GM12878 (cell line): ENCODE results near the gene ACAP2. TPM values are rescaled to one million over a fixed set of nuclear protein-coding genes. Genes with fewer than 3 reads are reported as not detected.

Experiments used
- ATAC-seq: fragments of 200-7000 bp; cut with Tn5 transposase; 3 replicates; pipeline ENCODE4 v1.9.1; 2020; ENCODE audit warnings: mild to moderate bottlenecking, moderate library complexity
- BruUV-seq: library from RNA; stranded (reverse); fragments of 400-500 nt; replicated peaks from 2 replicates; lab custom pipeline; 2021; lab: Mats Ljungman, UMichigan
- CTCF ChIA-PET: fragments of 300-600 bp; sonication (Branson Sonifier 250); formaldehyde crosslinking; extraction: SDS; loops from one replicate; lab custom pipeline; 2021; ENCODE audit warnings: inconsistent platforms; lab: Yijun Ruan, JAX
- POLR2A ChIA-PET: fragments of 350-600 bp; formaldehyde crosslinking; extraction: SDS; loops from one replicate; lab custom pipeline; 2021; ENCODE audit warnings: inconsistent platforms; lab: Charles Lee
- RAD21 ChIA-PET: fragments of 300-600 bp; sonication (Branson Sonifier 250); formaldehyde crosslinking; loops from one replicate; lab custom pipeline; 2023; ENCODE audit warnings: antibody characterized with exemption; ENCODE audit not compliant: unreplicated experiment; lab: Charles Lee
- SMC1A ChIA-PET: fragments of 300-600 bp; sonication (Branson Sonifier 250); formaldehyde crosslinking; loops from one replicate; lab custom pipeline; 2023; ENCODE audit not compliant: unreplicated experiment, uncharacterized antibody; lab: Charles Lee
- DNase-seq: peaks from one replicate; pipeline ENCODE4 v3.0.0-alpha.2; 2011; ENCODE audit warnings: low read depth, low spot score
- FAIRE-seq: peaks from 3 replicates; lab custom pipeline; 2011; peaks lifted over from hg19 to GRCh38; lab: Jason Lieb, UNC
- H2AFZ ChIP-seq: 2 replicates; pipeline ENCODE4 v1.6.0; 2011; ENCODE audit warnings: low read depth, low read length, control low read depth; ENCODE audit not compliant: control insufficient read depth
- H3K27ac ChIP-seq: 2 replicates; pipeline ENCODE4 v1.5.1; 2011; ENCODE audit warnings: control low read depth; ENCODE audit not compliant: control insufficient read depth, insufficient read depth
- H3K27me3 ChIP-seq, 2 experiments: replicated peaks in 1 of 2; 2 replicates each; pipeline versions ENCODE4 v1.6.0 to v1.6.1; 2011; ENCODE audit warnings: low read length in 1 of 2; ENCODE audit not compliant: control insufficient read depth in 2 of 2, insufficient read depth in 2 of 2
- H3K36me3 ChIP-seq, 2 experiments: 2 replicates each; pipeline ENCODE4 v1.5.1; 2011; ENCODE audit warnings: low read length in 1 of 2; ENCODE audit not compliant: control insufficient read depth in 2 of 2, insufficient read depth in 2 of 2
- H3K4me1 ChIP-seq: 2 replicates; pipeline ENCODE4 v1.6.1; 2011; ENCODE audit warnings: mild to moderate bottlenecking, low read length, moderate library complexity, mixed read lengths; ENCODE audit not compliant: control insufficient read depth, insufficient read depth
- H3K4me2 ChIP-seq: 2 replicates; pipeline ENCODE4 v1.6.0; 2011; ENCODE audit warnings: control low read depth; ENCODE audit not compliant: control insufficient read depth, insufficient read depth
- H3K4me3 ChIP-seq: fragments of 200-600 bp; sonication (generic); 2 replicates; pipeline ENCODE4 v1.5.1; 2016
- H3K79me2 ChIP-seq: 2 replicates; pipeline ENCODE4 v1.6.0; 2011; ENCODE audit warnings: low read length; ENCODE audit not compliant: control insufficient read depth, insufficient read depth
- H3K9ac ChIP-seq: 2 replicates; pipeline ENCODE4 v1.8.0; 2011; ENCODE audit warnings: low read length, control low read depth, mixed read lengths; ENCODE audit not compliant: control insufficient read depth, insufficient read depth
- H3K9me3 ChIP-seq: replicated peaks from 3 replicates; pipeline ENCODE4 v1.5.1; 2011; ENCODE audit warnings: mild to moderate bottlenecking, low read length; ENCODE audit not compliant: control insufficient read depth, insufficient read depth
- H4K20me1 ChIP-seq: 2 replicates; pipeline ENCODE4 v1.6.0; 2011; ENCODE audit not compliant: control insufficient read depth, insufficient read depth
- EZH2 ChIP-seq: IDR thresholded peaks from 2 replicates; pipeline ENCODE4 v1.6.1; 2012; ENCODE audit warnings: low read depth, mild to moderate bottlenecking, control low read depth, inconsistent platforms, low read length, borderline replicate concordance; ENCODE audit not compliant: control insufficient read depth
- KDM1A ChIP-seq: fragments of 200-600 bp; sonication (generic); IDR thresholded peaks from 2 replicates; pipeline ENCODE4 v1.6.1; 2016; ENCODE audit warnings: borderline replicate concordance
- NBN ChIP-seq: fragments of 450-650 bp; IDR thresholded peaks from 2 replicates; pipeline ENCODE4 v1.6.1; 2016
- NFYA ChIP-seq: IDR thresholded peaks from 2 replicates; pipeline ENCODE4 v1.6.1; 2011; ENCODE audit warnings: low read depth, mild to moderate bottlenecking, low read length, improper control_type of control experiment, borderline replicate concordance
- POLR2A ChIP-seq: IDR thresholded peaks from 2 replicates; pipeline ENCODE4 v1.6.1; 2011; ENCODE audit warnings: low read depth, mild to moderate bottlenecking, low read length
- RELA ChIP-seq: fragments of 450-650 bp; IDR thresholded peaks from 2 replicates; pipeline ENCODE4 v1.8.0; 2014; ENCODE audit warnings: borderline replicate concordance; ENCODE audit not compliant: partially characterized antibody
- SMAD1 ChIP-seq: fragments of 450-650 bp; IDR thresholded peaks from 2 replicates; pipeline ENCODE4 v1.6.1; 2018; ENCODE audit warnings: mild to moderate bottlenecking, low read depth; ENCODE audit not compliant: partially characterized antibody
- SPI1 ChIP-seq: IDR thresholded peaks from 2 replicates; pipeline ENCODE4 v1.6.1; 2011; ENCODE audit warnings: low read depth, mild to moderate bottlenecking, low read length, moderate library complexity, borderline replicate concordance; ENCODE audit not compliant: insufficient read depth
- SUZ12 ChIP-seq: fragments of 200-600 bp; sonication (generic); IDR thresholded peaks from one replicate; pipeline ENCODE4 v1.6.1; 2018; ENCODE audit warnings: antibody characterized with exemption, mild to moderate bottlenecking; ENCODE audit not compliant: unreplicated experiment
- TAF1 ChIP-seq: IDR thresholded peaks from 2 replicates; pipeline ENCODE4 v1.6.1; 2011; ENCODE audit warnings: mild to moderate bottlenecking, low read depth, low read length, borderline replicate concordance
- YY1 ChIP-seq: IDR thresholded peaks from 2 replicates; pipeline ENCODE4 v1.6.1; 2011; ENCODE audit warnings: low read depth, mild to moderate bottlenecking, low read length
- ZNF24 ChIP-seq: fragments of 450-650 bp; IDR thresholded peaks from 2 replicates; pipeline ENCODE4 v1.6.1; 2017; ENCODE audit warnings: antibody characterized with exemption, mild to moderate bottlenecking
- WGBS: methylation state at CpG from one replicate; pipeline ENCODE4 v1.1.6; 2016; ENCODE audit warnings: low lambda C conversion rate; ENCODE audit not compliant: insufficient replicate concordance, insufficient coverage; ENCODE audit errors: missing lambda C conversion rate; 5-methylcytosine and 5-hydroxymethylcytosine counted together
- in situ Hi-C: fragments of 300-500 bp; cut with MboI; formaldehyde crosslinking; loops from 9 replicates; pipeline ENCODE4 v1.14.3; 2018; ENCODE audit warnings: mixed read lengths
- intact Hi-C: fragments of 100-400 bp; cut with micrococcal nuclease; formaldehyde crosslinking; loops from one replicate; pipeline ENCODE4 v1.14.2; 2022; ENCODE audit not compliant: unreplicated experiment
- polyA plus RNA-seq, 11 experiments: library from polyadenylated mRNA; depleted of rRNA in 4 of 11; unstranded in 6 of 11; stranded (reverse) in 5 of 11; fragments of >200 nt; fragmentation: Nextera tagmentation in 4 of 11; fragmentation: Illumina TruSeq in 1 of 11; extraction: Ambion mirVana in 4 of 11; extraction: Trizol in 1 of 11; gene quantifications; 1 replicate in 1 of 11; 2 replicates in 10 of 11; pipeline versions ENCODE4 v1.2.1 to v1.2.3, GENCODE V29; 2011 to 2016; ENCODE audit warnings: inconsistent platforms in 2 of 11, missing spikeins in 2 of 11, low read depth in 1 of 11
- total RNA-seq, 4 experiments: library from RNA; depleted of rRNA in 3 of 4; stranded (reverse); fragments of >200 nt in 3 of 4; fragmentation: Illumina TruSeq in 1 of 4; extraction: Trizol in 1 of 4; gene quantifications; 2 replicates each; pipeline versions ENCODE4 v1.2.1 to v1.2.3, GENCODE V29; 2013 to 2021
- TF ChIP-seq, protein P1 (sequence below): fragments of 450-650 bp; IDR thresholded peaks from 2 replicates; pipeline ENCODE4 v1.6.1; 2017; ENCODE audit warnings: mild to moderate bottlenecking, low read depth, inconsistent platforms; ENCODE audit not compliant: poor library complexity, severe bottlenecking
- TF ChIP-seq, protein P2 (sequence below): fragments of 450-650 bp; IDR thresholded peaks from 2 replicates; pipeline ENCODE4 v1.6.1; 2017; ENCODE audit warnings: mild to moderate bottlenecking, moderate library complexity
- TF ChIP-seq, protein P3 (sequence below): IDR thresholded peaks from 2 replicates; pipeline ENCODE4 v1.6.1; 2012; ENCODE audit warnings: low read depth, low read length, improper control_type of control experiment

The ACAP2 gene
- total and polyA plus RNA-seq, 10 of the 15 experiments (the other 5 are each of a cell fraction or from before 2014, with no cell fraction given): 7.1 to 53.8 (median 35.7) TPM

GRCh38 chr3:195448205-195448875 lies 5.5 kb upstream of the ACAP2 start:
- H3K27ac ChIP-seq: no peak overlapping the region
- no peaks in the 10 kb centered on the region; a peak in 1 of 4 replicates for H3K27me3 ChIP-seq
- no peaks in the 10 kb centered on the region for H4K20me1 ChIP-seq
- H3K4me1 ChIP-seq: peaks cover 6% of the 10 kb centered on the region
- POLR2A ChIA-PET: no interaction called here
- intact Hi-C loops (no loop called here), in situ Hi-C loops (loop anchor here (10.0 kb wide), 1 partner anchor 774 kb away; the partner anchor contains the start of gene LSG1)
- BruUV-seq: no TSS peak
- no peak overlapping the region for H3K4me3 ChIP-seq
- FAIRE-seq (no peak), DNase-seq (no peak), ATAC-seq (no peak)
- RAD21 ChIA-PET: no interaction called here
- no peaks in the 10 kb centered on the region for H3K36me3 ChIP-seq
- H3K79me2 ChIP-seq: no peaks in the 10 kb centered on the region
- no peak overlapping the region for H2AFZ ChIP-seq
- no peak overlapping the region for H3K9ac ChIP-seq
- no peaks in the 10 kb centered on the region for H3K9me3 ChIP-seq
- H3K4me2 ChIP-seq: no peak overlapping the region
- TF ChIP-seq YY1 (no peak), POLR2A (no peak), RELA (no peak), EZH2 (no peak), SUZ12 (no peak), NBN (no peak), ZNF24 (no peak), TAF1 (no peak), SMAD1 (no peak), SPI1 (no peak), KDM1A (no peak), NFYA (no peak)
- TF ChIP-seq, protein P1, sequence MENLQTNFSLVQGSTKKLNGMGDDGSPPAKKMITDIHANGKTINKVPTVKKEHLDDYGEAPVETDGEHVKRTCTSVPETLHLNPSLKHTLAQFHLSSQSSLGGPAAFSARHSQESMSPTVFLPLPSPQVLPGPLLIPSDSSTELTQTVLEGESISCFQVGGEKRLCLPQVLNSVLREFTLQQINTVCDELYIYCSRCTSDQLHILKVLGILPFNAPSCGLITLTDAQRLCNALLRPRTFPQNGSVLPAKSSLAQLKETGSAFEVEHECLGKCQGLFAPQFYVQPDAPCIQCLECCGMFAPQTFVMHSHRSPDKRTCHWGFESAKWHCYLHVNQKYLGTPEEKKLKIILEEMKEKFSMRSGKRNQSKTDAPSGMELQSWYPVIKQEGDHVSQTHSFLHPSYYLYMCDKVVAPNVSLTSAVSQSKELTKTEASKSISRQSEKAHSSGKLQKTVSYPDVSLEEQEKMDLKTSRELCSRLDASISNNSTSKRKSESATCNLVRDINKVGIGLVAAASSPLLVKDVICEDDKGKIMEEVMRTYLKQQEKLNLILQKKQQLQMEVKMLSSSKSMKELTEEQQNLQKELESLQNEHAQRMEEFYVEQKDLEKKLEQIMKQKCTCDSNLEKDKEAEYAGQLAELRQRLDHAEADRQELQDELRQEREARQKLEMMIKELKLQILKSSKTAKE: no peak
- TF ChIP-seq, protein P2, sequence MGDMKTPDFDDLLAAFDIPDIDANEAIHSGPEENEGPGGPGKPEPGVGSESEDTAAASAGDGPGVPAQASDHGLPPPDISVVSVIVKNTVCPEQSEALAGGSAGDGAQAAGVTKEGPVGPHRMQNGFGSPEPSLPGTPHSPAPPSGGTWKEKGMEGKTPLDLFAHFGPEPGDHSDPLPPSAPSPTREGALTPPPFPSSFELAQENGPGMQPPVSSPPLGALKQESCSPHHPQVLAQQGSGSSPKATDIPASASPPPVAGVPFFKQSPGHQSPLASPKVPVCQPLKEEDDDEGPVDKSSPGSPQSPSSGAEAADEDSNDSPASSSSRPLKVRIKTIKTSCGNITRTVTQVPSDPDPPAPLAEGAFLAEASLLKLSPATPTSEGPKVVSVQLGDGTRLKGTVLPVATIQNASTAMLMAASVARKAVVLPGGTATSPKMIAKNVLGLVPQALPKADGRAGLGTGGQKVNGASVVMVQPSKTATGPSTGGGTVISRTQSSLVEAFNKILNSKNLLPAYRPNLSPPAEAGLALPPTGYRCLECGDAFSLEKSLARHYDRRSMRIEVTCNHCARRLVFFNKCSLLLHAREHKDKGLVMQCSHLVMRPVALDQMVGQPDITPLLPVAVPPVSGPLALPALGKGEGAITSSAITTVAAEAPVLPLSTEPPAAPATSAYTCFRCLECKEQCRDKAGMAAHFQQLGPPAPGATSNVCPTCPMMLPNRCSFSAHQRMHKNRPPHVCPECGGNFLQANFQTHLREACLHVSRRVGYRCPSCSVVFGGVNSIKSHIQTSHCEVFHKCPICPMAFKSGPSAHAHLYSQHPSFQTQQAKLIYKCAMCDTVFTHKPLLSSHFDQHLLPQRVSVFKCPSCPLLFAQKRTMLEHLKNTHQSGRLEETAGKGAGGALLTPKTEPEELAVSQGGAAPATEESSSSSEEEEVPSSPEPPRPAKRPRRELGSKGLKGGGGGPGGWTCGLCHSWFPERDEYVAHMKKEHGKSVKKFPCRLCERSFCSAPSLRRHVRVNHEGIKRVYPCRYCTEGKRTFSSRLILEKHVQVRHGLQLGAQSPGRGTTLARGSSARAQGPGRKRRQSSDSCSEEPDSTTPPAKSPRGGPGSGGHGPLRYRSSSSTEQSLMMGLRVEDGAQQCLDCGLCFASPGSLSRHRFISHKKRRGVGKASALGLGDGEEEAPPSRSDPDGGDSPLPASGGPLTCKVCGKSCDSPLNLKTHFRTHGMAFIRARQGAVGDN: no peak
- TF ChIP-seq, protein P3, sequence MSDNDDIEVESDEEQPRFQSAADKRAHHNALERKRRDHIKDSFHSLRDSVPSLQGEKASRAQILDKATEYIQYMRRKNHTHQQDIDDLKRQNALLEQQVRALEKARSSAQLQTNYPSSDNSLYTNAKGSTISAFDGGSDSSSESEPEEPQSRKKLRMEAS: no peak
- SMC1A ChIA-PET: no interaction called here
- WGBS: 91% methylated on average over 12 of the region's 12 CpGs
- CTCF ChIA-PET: no interaction called here
